Kidney epithelial cell (primary cell): ENCODE results near the gene DCHS2. TPM values are rescaled to one million over a fixed set of nuclear protein-coding genes. Genes with fewer than 3 reads are reported as not detected.

Experiments used
- DNase-seq: peaks from one replicate; pipeline ENCODE4 v3.0.0-alpha.2; 2010; ENCODE audit warnings: low read depth
- H3K27me3 ChIP-seq: 2 replicates; pipeline ENCODE4 v1.6.0; 2011; ENCODE audit warnings: low read length; ENCODE audit not compliant: control insufficient read depth, insufficient read depth
- H3K36me3 ChIP-seq: 2 replicates; pipeline ENCODE4 v1.5.1; 2011; ENCODE audit warnings: low read length; ENCODE audit not compliant: control insufficient read depth, insufficient read depth
- H3K4me3 ChIP-seq: 2 replicates; pipeline ENCODE4 v1.5.1; 2011; ENCODE audit warnings: low read depth, mild to moderate bottlenecking, control low read depth, low read length
- CTCF ChIP-seq: IDR thresholded peaks from 2 replicates; pipeline ENCODE4 v1.5.1; 2011; ENCODE audit warnings: mild to moderate bottlenecking, moderate library complexity, low read length, control low read depth, inconsistent platforms; ENCODE audit not compliant: insufficient read depth, poor library complexity, severe bottlenecking
- total RNA-seq: library from RNA; depleted of rRNA; stranded (reverse); fragments of >200 nt; gene quantifications from 2 replicates; pipeline ENCODE4 v1.2.3, GENCODE V29; 2015

Gene DCHS2
- total RNA-seq, 1 donor from 2014 or later: 0.75 TPM

DNA sequence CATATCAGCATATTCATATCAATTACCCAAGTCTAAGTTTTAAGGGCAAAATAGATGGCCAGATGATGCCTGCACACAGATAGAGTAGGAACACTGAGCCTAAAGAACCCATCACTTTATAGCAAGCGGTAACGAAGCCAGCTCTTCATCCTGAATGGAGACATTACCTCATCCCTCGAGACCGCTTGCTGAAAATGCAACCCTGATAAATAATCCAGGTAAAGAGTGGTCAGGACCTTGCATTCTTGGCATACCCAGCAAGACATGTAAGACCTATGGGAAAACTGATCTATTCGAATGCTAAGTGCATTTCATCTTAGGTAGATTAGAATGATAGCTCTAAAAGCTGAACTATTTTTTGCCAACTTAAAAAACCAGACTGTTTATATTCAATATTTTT is 25.3 kb downstream of the DCHS2 start:
- H3K36me3 ChIP-seq: no peaks in the 10 kb centered on the region
- DNase-seq: no peak
- TF ChIP-seq CTCF: no peak
- no peak overlapping the region for H3K4me3 ChIP-seq
- no peaks in the 10 kb centered on the region for H3K27me3 ChIP-seq

- no peak for DNase-seq
- Histone ChIP-seq H3K36me3 (no peaks in the 10 kb centered on the region), H3K4me3 (no peak overlapping the region), H3K27me3 (no peaks in the 10 kb centered on the region)
- TF ChIP-seq CTCF: no peak
These were observed 26.5 kb downstream of the DCHS2 start for GRCh38 chr4:154465085-154465484.

DNA sequence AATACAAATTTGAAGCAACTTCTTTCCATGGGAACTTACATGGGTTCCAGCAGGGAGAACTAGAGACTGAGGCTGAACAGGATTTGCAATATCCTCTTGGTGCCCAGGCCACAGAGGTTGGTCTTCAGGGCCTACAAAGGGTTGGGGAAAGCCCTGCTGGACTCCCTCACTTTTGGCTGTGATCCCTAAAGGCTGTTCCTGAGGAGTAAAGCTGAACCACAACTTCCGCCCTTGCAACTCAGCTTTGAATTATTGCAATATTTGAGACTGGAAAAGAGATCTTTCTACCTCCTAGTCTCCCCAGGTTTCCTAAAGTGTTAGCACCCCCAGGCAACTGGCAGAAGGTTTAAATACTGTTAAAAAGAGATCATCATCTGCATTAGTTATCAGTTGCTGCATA is 26.9 kb downstream of the DCHS2 start:
- DNase-seq: no peak
- TF ChIP-seq CTCF: no peak
- H3K36me3 ChIP-seq: no peaks in the 10 kb centered on the region

DNA sequence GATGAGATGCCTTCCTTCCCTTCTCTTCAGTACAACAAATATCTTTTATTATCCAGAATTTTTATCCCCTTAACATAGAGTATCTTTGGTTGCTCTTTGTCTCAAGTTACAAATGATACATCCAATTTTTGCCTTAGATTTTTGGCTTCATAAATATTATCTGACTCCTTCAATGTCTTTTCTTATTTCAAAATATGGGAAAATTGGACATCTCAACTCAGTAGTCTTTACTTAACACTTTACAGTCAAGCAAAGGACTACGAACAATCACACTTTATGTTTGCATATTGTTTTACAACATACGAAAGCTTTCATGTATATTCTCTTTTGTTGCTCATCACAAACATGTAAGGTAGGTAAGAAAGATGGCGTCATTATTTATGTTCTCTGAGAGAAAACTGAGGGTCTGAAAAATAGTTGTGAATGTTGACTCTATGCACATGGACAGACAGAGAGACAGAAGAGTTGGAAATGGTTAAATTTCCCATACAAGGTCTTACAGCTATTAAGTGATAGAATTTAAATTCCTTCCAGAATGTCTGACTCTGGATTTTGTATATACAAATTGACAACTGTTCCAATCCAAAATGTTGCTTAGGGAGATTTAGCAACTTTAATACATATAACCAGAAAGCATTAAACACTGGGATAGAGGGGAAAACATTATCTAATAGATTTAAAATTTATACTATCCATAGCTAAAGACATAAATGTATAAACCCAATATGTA is 29.4 kb downstream of the DCHS2 start:
- Histone ChIP-seq H3K27me3 (no peaks in the 10 kb centered on the region), H3K36me3 (no peaks in the 10 kb centered on the region), H3K4me3 (no peak overlapping the region)
- no peak for TF ChIP-seq CTCF
- DNase-seq: no peak

More for the DNA sequence above, 26.9 kb downstream of the DCHS2 start:
- Histone ChIP-seq H3K4me3 (no peak overlapping the region), H3K27me3 (no peaks in the 10 kb centered on the region)

GRCh38 chr4:154457471-154457870 is 34.1 kb downstream of the DCHS2 start:
- Histone ChIP-seq H3K36me3 (no peaks in the 10 kb centered on the region), H3K27me3 (no peaks in the 10 kb centered on the region), H3K4me3 (no peak overlapping the region)
- no peak for TF ChIP-seq CTCF
- no peak for DNase-seq

GRCh38 chr4:154456889-154457288 is 34.7 kb downstream of the DCHS2 start:
- TF ChIP-seq CTCF: no peak
- DNase-seq: no peak
- no peaks in the 10 kb centered on the region for H3K36me3 ChIP-seq
- no peak overlapping the region for H3K4me3 ChIP-seq
- no peaks in the 10 kb centered on the region for H3K27me3 ChIP-seq
